ENCODE measurements around the gene CTNND2.

Gene CTNND2

DNA sequence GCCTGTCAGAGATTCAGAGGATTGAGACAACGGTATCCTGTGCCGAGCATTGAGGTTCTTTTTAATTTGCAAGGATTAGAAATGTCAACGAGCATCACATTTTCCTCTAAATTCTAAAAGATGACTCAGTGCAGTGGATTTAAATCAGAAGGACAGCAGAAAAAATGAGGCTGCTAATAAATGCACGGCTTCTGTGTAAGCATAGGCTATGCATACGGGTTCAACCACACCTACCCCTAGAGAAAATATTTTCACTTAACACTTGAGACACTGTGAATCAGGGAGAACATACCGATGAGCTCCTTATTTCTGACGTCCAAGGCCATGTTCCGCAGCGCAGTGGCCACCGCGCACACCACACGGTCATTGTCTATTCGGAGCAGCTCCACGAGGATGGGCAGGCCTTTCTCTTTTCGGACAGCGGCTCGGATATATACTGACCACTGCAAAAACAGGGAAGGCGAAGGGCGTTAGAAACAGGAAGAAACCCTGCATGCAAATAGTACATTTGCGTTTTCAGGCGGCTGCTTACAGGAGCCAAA is 821.8 kb downstream of the CTNND2 start:
- DNase-seq = no peak
- no peaks in the 10 kb centered on the region for H3K27me3 ChIP-seq (ENCODE audit: insufficient read depth, low read depth, severe bottlenecking)
- no peaks in the 10 kb centered on the region for H3K9me3 ChIP-seq (ENCODE audit: severe bottlenecking)
- no peak overlapping the region for H3K27ac ChIP-seq
- TF ChIP-seq CTCF (IDR thresholded peaks at IDR 0.05; ENCODE audit: low read depth, low read length) = no peak
- peaks cover 5% of the 10 kb centered on the region for H3K36me3 ChIP-seq
- H3K4me3 ChIP-seq (ENCODE audit: low read depth, low read length) = no peak overlapping the region

DNA sequence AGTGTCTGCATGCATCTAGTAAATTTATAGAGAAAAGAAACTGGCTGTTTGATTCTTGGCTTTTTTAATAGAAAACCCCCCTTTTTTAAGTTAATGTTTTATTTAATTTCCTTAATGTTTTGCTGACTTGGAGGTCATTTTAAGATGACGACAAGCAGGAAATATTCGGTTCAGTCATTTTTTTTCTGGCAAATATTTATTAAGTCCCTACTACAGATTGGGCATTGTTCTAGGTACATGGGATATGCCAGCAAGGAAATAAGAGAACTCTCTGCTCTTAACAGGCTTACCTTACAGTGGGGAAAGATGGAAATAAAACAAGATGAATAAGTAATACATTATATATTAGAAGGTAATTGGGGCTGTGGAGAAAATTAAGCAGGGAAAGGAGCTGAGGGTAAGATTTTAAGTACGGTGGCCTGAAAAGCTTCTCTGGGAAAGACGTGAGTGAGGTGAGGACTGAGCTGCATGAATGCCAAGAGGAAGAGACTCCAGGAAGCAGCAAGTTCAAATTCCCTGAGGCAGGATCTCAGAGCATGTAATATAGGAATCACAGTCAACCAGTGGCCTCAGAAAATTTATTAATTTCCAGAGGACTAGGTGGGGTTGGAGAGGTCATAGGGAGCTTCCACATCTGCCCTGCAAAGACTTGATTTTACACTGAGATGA is 827.2 kb downstream of the CTNND2 start:
- H3K36me3 ChIP-seq = peaks cover 5% of the 10 kb centered on the region
- H3K4me3 ChIP-seq (ENCODE audit: low read depth, low read length) = no peak overlapping the region
- no peaks in the 10 kb centered on the region for H3K9me3 ChIP-seq (ENCODE audit: severe bottlenecking)
- no peak overlapping the region for H3K27ac ChIP-seq
- DNase-seq = no peak
- no peaks in the 10 kb centered on the region for H3K27me3 ChIP-seq (ENCODE audit: insufficient read depth, low read depth, severe bottlenecking)
- TF ChIP-seq CTCF (IDR thresholded peaks at IDR 0.05; ENCODE audit: low read depth, low read length) = no peak

DNA sequence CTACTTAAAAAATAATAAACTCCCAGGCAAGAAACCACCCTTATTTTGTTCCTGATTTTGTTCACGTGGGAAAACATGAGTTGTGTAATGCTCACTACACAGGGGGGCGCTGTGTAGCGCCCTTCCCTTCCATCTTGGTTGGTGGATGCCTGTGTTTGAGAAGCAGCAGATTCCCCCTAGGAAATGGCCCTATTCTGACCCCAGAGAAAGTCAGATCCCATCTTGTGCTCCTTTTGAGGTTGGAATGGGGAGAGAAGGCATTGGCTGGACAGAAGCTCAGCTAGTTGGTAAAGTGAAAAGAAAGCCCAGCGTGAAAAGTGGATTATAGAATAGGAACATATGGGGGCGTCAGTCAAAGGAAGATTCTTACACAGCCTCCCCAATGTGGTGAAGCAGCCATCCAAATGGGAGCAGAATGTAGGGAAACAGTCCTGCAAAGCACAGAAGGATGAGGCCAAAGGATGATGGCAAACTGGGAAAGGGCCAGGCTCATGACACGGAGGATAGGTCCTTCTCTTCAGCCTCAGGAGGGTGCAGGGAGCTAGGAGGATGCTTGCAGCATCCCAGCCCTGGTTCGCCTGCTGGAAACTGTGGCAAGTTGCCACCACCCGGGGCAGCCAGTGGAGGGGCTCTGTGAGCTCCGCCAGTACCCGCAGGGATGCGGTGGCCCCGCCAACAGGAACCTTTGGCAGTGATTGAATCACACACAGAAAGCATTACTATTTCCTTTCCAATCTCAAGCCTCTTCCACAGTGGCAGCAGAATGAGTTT is 829.0 kb downstream of the CTNND2 start:
- DNase-seq = peak; percentile 48
- peaks cover 5% of the 10 kb centered on the region for H3K36me3 ChIP-seq
- no peaks in the 10 kb centered on the region for H3K9me3 ChIP-seq (ENCODE audit: severe bottlenecking)
- peak; percentile 82 for TF ChIP-seq CTCF (IDR thresholded peaks at IDR 0.05; ENCODE audit: low read depth, low read length)
- H3K27ac ChIP-seq = no peak overlapping the region
- no peaks in the 10 kb centered on the region for H3K27me3 ChIP-seq (ENCODE audit: insufficient read depth, low read depth, severe bottlenecking)
- H3K4me3 ChIP-seq (ENCODE audit: low read depth, low read length) = no peak overlapping the region

GRCh38 chr5:11072568-11072967 is 831.7 kb downstream of the CTNND2 start:
- no peaks in the 10 kb centered on the region for H3K27me3 ChIP-seq (ENCODE audit: insufficient read depth, low read depth, severe bottlenecking)
- DNase-seq = no peak
- no peak overlapping the region for H3K4me3 ChIP-seq (ENCODE audit: low read depth, low read length)
- H3K27ac ChIP-seq = no peak overlapping the region
- no peaks in the 10 kb centered on the region for H3K9me3 ChIP-seq (ENCODE audit: severe bottlenecking)
- peaks cover 1% of the 10 kb centered on the region for H3K36me3 ChIP-seq
- TF ChIP-seq CTCF (IDR thresholded peaks at IDR 0.05; ENCODE audit: low read depth, low read length) = no peak

DNA sequence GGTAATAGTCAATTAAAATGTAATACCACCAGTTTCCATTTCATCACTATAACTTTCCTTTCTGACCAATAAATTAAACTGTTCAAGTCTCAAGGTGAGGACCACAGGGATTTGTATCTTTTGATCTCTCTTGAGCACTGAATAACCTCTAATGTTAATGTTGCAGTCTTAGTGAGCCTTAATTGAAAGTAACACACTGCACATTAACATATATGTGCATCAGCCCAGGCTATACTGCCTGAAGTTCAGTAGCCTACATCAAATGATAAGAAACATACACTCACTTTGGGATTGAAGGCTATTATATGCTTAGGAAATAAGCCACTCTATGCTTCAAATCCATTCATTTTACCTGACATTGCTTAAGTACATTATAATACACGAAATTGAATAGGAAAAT is 832.2 kb downstream of the CTNND2 start:
- Histone ChIP-seq H3K27me3 (ENCODE audit: insufficient read depth, low read depth, severe bottlenecking) (no peaks in the 10 kb centered on the region), H3K4me3 (ENCODE audit: low read depth, low read length) (no peak overlapping the region), H3K36me3 (no peaks in the 10 kb centered on the region; the same call in 1 of the 2 replicates), H3K9me3 (ENCODE audit: severe bottlenecking) (no peaks in the 10 kb centered on the region), H3K27ac (no peak overlapping the region)
- DNase-seq = no peak
- no peak for TF ChIP-seq CTCF (IDR thresholded peaks at IDR 0.05; ENCODE audit: low read depth, low read length)
